ENCODE measurements around the gene CELF1.
"Not testable (repeated sequence)": the region's sequence is repeated elsewhere in the genome, so short reads cannot be mapped to it uniquely, and the experiment has no call there.

GRCh38 chr11:47530721-47531120 lies 22.2 kb downstream of the CELF1 start:
- TF ChIP-seq CTCF, POLR2A (IDR thresholded peaks at IDR 0.05): not testable (repeated sequence)

Data from adrenal gland (tissue), 5 donors.